HS-27A (cell line): Measurements from ENCODE around the gene FBXL20.
A peak's percentile ranks its signal among the peaks of the same experiment; 100 is the strongest.
"Not testable (repeated sequence)": the region's sequence is repeated elsewhere in the genome, so short reads cannot be mapped to it uniquely, and the experiment has no call there.

ENCODE experiments used
- DNase-seq: peaks from one replicate; pipeline ENCODE4 v3.0.0-alpha.2; 2012; ENCODE audit warnings: low read depth, missing footprints

Gene FBXL20

DNA sequence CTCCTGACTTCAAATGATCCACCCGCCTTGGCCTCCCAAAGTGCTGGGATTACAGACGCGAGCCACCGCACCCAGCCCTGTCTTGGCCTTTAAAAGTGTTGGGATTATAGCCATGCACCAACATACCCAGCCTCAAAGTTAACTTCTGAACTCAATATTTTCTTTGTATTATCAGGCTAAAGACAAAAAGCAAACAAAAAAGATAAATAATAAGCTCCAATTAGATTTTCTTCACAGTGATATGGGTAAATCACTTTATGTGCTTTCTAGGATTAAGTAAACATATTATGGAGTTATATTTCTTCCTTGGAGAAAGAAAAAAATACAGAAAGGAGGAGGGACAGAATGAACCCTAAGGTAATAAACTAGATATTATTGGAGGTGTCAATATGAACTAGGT lies 74.3 kb downstream of the FBXL20 start:
- DNase-seq, result no peak

DNA sequence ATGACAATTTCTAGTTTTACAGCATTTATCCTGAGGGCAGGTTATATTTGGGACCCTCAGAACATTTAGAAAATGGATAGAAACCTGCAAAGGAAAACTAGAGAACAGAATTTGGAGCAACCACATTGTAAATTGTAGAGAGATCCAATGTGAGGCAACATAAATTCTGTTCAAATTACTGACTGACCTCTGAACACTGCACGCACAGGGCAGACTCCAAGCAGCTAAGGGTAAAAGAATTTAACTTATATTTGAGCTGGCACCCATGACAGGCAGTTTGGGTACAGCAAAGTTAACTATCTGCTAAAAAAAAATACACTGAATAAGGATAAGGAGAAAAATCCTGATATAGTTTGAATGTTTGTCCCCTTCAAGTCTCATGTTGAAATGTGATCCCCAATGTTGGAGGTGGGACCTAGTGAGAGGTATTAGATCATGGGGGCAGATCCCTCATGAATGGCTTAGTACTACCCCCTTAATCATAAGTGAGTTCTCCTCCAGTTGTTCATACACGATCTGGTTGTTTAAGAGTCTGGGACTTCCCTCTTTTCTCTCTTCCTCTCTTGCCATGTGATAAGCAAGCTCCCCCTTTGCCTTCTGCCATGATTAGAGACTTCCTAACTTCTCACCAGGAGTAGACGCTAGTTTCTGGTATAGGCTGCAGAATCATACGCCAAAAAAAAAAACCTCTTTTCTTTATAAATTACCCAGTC lies 75.7 kb downstream of the FBXL20 start:
- no peak for DNase-seq

DNA sequence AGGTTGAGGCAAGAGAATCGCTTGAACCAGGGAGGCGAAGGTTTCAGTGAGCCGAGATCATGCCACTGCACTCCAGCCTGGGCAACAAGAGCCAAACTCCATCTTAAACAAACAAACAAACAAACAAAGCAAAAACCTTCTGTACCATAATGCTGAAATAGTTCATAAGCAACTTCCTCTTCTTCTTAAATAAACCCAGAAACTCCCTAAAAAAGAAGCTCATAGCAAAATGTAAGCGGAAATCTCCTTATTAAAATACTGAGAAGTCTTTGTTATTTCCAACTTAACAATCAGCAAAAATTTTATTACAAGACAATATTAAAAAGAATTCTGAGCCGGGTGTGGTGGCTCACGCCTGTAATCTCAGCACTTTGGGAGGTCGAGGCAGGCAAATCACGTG lies 82.8 kb downstream of the FBXL20 start:
- no peak for DNase-seq

GRCh38 chr17:39306509-39307212 lies 94.8 kb downstream of the FBXL20 start:
- DNase-seq, result no peak

GRCh38 chr17:39305978-39306377 lies 95.4 kb downstream of the FBXL20 start:
- DNase-seq, result no peak

- DNase-seq, result no peak
Observed at GRCh38 chr17:39304188-39304587, 97.2 kb downstream of the FBXL20 start.

DNA sequence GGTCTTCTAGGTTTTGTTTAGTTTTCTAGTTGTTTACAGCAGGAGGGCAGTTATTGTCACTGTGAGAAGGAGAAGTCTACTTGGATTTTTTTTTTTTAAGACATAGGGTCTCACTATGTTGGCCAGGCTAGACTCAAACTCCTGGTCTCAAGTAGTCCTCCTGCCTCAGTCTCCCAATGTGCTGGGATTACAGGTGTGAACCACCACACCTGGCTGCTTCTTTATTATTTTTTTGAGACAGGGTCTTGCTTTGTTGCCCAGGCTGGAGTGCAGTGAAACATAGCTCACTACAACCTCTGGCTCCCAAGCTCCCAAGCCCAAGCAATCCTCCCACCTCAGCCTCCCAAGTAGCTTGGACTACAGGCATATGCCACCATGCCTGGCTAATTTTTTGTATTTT lies 107.4 kb downstream of the FBXL20 start:
- no peak for DNase-seq

DNA sequence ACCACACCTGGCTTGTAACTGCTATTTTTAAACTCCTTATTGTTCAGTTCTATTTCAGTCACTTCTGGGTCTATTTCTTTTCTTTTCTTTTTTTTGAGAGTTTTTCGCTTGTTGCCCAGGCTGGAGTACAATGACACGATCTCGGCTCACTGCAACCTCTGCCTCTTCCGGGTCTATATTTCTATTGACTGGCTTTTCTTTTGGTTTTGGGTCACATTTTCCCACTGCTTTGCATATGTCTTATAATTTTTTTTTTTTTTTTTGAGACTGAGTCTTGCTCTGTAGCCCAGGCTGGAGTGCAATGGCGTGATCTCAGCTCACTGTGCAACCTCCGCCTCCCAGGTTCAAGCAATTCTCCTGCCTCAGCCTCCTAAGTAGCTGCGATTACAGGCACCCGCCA lies 108.9 kb downstream of the FBXL20 start:
- not testable (repeated sequence) for DNase-seq

DNA sequence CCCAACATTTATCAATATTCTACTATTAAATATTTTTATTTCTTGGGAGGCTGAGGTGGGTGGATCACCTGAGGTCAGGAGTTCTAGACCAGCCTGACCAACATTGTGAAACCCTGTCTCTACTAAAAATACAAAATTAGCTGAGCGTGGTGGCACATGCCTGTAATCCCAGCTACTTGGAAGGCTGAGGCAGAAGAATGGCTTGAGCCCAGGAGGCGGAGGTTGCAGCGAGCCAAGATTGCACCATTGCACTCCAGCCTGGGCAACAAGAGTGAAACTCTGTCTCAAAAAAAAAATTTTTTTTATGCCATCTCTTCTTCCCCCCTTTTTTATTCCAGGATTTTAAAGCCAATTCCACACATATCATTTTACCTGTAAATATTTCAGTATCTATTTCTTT lies 114.9 kb downstream of the FBXL20 start:
- DNase-seq, result not testable (repeated sequence)

- DNase-seq, result no peak
Observed at GRCh38 chr17:39284685-39285084, 116.7 kb downstream of the FBXL20 start.

DNA sequence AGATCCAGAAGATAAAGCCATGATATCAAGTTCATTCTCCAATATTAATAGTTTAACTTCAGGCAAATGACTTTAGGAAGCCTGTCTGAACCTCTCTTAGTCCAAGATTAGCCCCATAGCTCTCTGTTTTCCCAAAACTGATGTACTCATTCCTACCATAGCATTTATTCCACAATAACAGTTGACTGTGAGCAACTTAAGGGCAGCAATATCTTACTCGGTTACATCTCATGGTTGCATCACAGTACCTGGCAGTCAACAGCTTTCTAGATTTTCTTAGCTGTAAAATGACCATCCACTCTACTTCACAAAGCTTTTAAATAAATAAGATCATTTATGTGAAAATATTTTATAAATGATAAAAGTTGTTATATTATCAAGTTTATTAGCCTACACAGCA lies 117.5 kb downstream of the FBXL20 start:
- DNase-seq, result no peak

- DNase-seq, result no peak
Observed at GRCh38 chr17:39283098-39283497, 118.3 kb downstream of the FBXL20 start.

DNA sequence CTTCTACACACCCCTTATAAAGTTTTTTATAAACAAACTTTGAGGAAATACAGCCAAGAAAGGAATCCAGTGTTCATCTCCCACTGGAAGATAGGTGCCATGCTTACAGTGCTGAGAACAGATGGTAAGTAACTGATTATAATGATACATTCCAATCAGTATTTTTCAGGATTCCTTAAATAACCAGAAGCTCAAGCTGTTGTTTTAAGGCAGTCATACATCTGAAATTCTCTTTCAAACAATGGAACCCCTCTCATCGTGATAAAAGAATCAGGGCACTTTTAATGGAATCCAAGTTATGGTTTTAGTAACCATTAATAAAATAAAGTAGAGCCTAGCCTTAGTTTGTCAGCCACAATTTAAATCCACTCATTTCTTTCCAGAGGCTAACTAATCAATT lies 119.6 kb downstream of the FBXL20 start:
- DNase-seq, result peak; percentile 19

DNA sequence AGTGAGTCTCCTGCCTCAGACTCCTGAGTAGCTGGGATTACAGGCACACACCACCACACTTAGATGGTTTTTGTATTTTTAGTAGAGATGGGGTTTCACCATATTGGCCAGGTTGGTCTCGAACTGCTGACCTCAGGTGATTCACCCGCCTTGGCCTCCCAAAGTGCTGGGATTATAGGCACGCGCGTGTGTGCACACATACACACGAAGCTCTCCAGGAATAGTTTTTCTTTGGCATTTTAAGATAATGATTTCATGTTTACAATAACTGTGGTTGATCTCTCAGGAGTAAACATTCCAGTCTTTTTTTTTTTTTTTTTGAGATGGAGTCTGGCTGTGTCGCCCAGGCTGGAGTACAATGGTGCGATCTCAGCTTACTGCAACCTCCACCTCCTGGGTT lies 123.2 kb downstream of the FBXL20 start:
- DNase-seq, result not testable (repeated sequence)

DNA sequence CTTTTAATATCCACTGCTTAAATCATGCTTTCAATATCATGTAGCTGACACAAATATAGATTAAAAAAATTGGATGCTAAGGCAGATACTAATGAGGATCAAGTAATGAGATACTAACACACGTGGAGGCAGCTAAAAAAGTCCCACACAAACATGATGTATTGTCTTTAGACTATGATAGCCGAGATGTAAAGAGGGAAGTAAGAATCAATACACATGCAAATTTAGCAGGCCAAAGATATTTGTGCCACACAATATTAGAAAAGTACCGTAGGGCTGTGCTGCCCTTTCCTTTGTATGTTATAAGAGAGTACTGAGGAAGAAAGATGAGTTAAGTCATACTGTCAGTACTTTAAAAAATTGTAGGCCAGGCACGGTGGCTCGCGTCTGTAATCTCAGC lies 124.3 kb downstream of the FBXL20 start:
- no peak for DNase-seq

DNA sequence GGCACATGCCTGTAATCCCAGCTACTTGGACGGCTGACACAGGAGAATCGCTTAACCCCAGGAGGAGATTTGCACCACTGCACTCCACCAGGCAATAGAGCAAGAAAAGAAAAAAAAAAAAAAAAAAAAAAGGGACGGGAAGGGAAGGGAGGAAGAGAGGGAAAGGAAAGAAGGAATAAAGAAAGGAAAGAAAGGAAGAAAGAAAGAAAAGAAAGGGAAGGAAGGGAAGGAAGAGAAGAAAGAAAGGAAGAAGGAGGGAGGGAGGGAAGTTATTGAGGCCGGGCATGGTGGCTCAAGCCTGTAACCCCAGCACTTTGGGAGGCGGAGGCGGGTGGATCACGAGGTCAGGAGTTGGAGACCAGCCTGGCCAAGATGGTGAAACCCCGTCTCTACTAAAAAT lies 125.3 kb downstream of the FBXL20 start:
- no peak for DNase-seq

DNA sequence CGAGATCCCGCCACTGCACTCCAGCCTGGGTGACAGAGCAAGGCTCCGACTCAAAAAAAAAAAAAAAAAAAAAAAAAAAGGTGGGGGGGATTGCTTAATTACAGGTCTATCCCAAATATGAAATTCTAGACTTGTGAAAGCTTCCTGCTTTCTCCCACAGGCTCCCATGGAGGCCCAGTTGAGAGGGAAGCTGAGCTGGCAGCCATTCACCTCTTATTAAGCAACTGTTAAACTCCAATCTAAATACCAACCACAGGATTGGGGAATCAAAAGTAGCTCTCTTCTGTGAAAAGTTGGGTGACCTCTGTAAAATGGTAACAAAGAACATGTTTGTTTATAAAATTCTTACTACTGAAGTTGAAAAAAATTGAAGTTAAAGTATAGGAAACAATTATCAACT lies 129.9 kb downstream of the FBXL20 start:
- no peak for DNase-seq

- no peak for DNase-seq
Observed at GRCh38 chr17:39270923-39271322, 130.5 kb downstream of the FBXL20 start.

GRCh38 chr17:39264119-39264518 lies 137.3 kb downstream of the FBXL20 start:
- no peak for DNase-seq

DNA sequence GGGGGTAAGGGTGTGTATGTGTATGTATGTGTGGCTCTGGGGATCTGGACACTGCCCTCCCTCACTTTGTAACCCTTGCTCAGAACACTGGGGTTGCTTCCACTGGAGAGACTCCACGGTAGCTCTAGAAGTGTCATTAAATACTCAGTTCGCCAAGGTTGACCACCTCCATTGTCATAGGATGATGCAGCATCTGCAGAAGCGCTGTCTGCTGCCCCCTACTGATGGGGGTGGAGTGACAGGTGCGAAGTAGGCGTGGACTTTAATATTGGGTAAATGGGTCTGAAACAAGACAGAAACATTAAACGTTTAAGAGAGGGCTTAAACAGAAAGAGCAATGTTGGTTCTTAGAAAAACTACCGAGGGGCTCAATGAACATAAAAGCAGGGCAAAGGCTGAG lies 140.1 kb downstream of the FBXL20 start:
- DNase-seq, result no peak

DNA sequence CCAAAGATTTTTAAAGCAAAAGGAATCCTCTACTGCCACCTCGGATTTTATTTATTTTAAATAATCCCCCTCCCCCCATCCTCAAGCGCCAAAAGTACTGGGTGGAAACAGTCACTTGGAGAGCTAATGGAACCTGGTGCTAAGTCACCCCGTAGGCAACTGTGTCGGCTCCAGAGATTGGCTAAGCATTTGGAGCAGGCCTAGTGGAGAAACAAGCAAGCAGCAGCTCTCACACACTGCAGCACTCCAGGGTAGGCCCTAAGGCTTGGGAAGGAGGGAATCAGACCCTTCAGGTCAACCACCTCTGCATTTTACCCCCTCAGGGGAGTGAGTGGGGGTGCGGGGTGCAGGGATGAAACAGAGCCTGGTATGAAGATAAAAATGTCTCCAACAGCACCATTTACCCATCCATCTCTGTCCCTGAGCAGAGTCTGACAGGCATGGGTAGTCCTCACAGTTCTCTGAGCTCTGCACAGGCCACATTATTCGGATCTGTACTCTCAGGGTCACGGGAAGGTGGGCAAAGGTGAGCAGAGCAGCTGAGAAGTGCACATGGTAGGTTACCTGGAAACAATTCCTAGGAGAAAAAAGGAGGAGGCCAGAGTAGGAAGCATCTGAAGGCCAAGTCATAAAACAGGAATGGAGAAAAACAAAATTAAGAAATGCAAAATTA lies 148.5 kb downstream of the FBXL20 start:
- DNase-seq, result no peak

DNA sequence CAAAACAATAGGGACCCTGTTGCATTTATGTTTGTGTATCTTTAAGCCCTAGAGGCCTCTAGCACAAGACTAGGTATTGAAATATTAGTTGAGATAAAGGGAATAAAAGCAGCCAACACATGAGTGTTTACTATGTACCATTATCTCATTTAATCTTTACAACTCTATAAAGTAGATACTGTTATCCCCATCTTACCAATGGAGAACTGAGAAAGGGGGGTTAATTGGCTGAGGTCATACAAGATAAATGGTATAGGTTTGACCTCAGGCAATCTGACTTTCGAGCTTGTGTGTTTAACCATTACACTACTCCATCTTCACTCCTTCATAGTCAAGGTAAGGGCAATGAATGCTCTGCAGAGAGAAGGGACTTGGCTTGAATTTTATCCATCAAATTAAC lies 149.4 kb downstream of the FBXL20 start:
- no peak for DNase-seq

DNA sequence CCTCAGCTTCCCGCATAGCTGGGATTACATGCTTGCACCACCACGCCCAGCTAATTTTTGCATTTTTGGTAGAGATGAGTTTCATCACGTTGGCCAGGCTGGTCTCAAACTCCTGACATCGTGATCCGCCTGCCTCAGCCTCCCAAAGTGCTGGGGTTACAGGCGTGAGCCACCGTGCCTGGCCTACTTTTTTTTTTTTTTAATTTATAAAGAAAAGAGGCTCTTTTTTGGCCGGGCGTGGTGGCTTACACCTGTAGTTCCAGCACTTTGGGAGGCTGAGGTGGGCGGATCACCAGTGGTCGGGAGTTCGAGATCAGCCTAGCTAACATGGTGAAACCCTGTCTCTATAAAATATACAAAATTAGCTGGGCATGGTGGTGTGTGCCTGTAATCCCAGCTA lies 151.3 kb downstream of the FBXL20 start:
- DNase-seq, result not testable (repeated sequence)
